LNCaP clone FGC (cell line): ENCODE data around the gene DISP2.
A peak's percentile ranks its signal among the peaks of the same experiment; 100 is the strongest.

Experiments
- DNase-seq: peaks from one replicate; pipeline ENCODE4 v3.0.0-alpha.2; 2011; ENCODE audit warnings: low read depth
- H3K4me3 ChIP-seq: 2 replicates; pipeline ENCODE4 v1.5.1; 2011; ENCODE audit warnings: mild to moderate bottlenecking, low read depth, low read length, control low read depth
- TF ChIP-seq, protein P1 (sequence below): IDR thresholded peaks from 2 replicates; pipeline ENCODE4 v1.5.1; 2012; ENCODE audit warnings: mild to moderate bottlenecking; ENCODE audit not compliant: control insufficient read depth, insufficient read depth; ENCODE audit errors: extremely low read depth

DISP2 gene

GRCh38 chr15:40392986-40393948, 35.2 kb downstream of the DISP2 start:
- no peak overlapping the region for H3K4me3 ChIP-seq
- TF ChIP-seq, protein P1, sequence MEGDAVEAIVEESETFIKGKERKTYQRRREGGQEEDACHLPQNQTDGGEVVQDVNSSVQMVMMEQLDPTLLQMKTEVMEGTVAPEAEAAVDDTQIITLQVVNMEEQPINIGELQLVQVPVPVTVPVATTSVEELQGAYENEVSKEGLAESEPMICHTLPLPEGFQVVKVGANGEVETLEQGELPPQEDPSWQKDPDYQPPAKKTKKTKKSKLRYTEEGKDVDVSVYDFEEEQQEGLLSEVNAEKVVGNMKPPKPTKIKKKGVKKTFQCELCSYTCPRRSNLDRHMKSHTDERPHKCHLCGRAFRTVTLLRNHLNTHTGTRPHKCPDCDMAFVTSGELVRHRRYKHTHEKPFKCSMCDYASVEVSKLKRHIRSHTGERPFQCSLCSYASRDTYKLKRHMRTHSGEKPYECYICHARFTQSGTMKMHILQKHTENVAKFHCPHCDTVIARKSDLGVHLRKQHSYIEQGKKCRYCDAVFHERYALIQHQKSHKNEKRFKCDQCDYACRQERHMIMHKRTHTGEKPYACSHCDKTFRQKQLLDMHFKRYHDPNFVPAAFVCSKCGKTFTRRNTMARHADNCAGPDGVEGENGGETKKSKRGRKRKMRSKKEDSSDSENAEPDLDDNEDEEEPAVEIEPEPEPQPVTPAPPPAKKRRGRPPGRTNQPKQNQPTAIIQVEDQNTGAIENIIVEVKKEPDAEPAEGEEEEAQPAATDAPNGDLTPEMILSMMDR: no peak
- DNase-seq: no peak

GRCh38 chr15:40397688-40398412, 39.8 kb downstream of the DISP2 start:
- H3K4me3 ChIP-seq: no peak overlapping the region
- TF ChIP-seq, protein P1: no peak

DNA sequence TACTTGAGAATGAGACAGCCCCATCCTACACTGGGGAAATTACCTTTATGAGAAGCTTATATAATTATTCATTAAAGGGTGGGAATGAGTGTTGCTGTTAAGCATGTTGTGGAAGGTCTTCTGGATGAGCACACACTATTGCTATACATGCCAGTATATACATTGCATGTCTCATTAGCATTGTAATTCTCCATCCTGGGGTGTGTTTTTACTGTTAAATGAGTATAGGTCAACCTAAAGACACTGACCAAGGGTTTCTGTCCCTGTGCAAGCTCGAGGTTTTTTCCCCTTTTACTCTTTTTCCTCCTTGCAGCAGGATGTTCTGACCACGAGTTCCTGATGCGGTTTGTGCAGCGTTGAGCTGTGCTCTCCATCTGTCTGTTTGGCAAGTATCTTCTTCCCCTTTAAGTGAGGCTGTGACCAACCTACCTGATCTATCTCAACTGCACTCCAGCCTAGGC, 40.4 kb downstream of the DISP2 start:
- H3K4me3 ChIP-seq: no peak overlapping the region
- no peak for DNase-seq
- TF ChIP-seq, protein P1: no peak

More at GRCh38 chr15:40397688-40398412, 39.8 kb downstream of the DISP2 start:
- no peak for DNase-seq

DNA sequence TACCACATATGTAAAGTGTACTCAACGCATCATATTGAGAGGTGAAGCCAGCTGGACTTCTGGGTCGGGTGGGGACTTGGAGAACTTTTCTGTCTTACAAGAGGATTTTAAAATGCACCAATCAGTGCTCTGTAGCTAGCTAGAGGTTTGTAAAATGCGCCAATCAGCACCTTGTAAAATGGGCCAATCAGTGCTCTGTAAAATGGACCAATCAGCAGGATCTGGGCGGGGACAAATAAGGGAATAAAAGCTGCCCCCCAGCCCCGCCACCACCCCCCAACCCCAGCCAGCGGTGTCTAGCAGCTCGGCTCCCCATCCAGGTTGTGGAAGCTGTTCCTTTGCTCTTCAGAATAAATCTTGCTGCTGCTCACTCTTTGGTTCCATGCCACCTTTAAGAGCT, 41.4 kb downstream of the DISP2 start:
- TF ChIP-seq, protein P1: no peak
- no peak for DNase-seq

GRCh38 chr15:40405501-40406381, 47.7 kb downstream of the DISP2 start, which contains the start of gene IVD:
Gene IVD, plus strand, starts transcription at chr15:40405795. Its CDS starts 33 bp downstream, at chr15:40405828.
- peak within 1 kb of the TSS; percentile 95 for H3K4me3 ChIP-seq
- DNase-seq: peak; percentile 93
- TF ChIP-seq, protein P1: no peak

More for the DNA sequence above, 41.4 kb downstream of the DISP2 start:
- no peak overlapping the region for H3K4me3 ChIP-seq

DNA sequence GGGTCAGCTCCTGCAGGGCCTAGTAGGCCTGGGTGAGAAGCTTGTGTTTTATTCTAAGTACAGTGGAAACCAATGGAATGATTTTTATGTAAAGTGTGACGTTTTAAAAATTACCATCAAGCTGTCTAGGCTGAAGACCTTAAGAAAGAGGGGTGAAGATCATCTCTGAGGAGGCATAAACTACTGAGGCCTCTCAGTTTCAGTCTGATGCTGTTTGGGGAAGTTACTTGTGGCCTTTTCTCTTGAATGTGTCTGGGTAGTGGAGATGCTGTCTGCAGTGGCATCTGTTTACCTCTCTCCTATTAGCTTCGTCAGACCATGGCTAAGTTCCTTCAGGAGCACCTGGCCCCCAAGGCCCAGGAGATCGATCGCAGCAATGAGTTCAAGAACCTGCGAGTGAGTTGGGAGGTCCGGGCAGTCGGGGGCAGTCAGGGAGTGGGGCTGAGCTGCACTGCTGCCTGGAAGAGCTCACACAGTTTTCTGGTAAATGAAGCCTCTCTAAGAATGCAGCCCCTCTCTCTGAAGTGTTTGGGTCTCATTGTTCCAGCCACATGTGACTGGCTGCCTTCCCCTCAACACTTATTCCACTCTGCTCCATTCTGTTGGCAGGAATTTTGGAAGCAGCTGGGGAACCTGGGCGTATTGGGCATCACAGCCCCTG, 49.4 kb downstream of the DISP2 start:
- TF ChIP-seq, protein P1: no peak
- H3K4me3 ChIP-seq: no peak overlapping the region
- DNase-seq: no peak
